ENCODE results near the gene CDH15.

The CDH15 gene

DNA sequence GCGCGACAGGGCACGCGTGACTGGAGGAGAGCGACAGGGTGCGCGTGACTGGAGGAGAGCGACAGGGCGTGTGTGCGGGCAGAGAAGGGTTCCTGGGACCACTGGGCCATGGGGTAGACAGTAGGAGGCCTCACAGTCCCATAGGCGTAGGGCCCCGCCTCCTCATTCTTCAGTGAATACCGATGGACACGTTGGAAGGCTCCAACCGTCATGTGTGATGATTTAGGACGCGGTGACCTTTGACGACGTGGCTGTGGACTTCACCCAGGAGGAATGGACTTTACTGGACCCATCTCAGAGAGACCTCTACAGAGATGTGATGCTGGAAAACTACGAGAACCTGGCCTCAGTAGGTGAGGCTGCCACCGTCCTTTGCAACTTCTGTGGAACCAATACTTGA lies 51.4 kb downstream of the CDH15 start:
- no peak overlapping the region for H3K4me3 ChIP-seq (ENCODE audit: low read depth, low read length)
- TF ChIP-seq, protein P1, sequence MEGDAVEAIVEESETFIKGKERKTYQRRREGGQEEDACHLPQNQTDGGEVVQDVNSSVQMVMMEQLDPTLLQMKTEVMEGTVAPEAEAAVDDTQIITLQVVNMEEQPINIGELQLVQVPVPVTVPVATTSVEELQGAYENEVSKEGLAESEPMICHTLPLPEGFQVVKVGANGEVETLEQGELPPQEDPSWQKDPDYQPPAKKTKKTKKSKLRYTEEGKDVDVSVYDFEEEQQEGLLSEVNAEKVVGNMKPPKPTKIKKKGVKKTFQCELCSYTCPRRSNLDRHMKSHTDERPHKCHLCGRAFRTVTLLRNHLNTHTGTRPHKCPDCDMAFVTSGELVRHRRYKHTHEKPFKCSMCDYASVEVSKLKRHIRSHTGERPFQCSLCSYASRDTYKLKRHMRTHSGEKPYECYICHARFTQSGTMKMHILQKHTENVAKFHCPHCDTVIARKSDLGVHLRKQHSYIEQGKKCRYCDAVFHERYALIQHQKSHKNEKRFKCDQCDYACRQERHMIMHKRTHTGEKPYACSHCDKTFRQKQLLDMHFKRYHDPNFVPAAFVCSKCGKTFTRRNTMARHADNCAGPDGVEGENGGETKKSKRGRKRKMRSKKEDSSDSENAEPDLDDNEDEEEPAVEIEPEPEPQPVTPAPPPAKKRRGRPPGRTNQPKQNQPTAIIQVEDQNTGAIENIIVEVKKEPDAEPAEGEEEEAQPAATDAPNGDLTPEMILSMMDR (IDR thresholded peaks at IDR 0.05; ENCODE audit: low read depth, low read length, missing control alignments), result no peak
- no peak for DNase-seq (ENCODE audit: low read depth)

DNA sequence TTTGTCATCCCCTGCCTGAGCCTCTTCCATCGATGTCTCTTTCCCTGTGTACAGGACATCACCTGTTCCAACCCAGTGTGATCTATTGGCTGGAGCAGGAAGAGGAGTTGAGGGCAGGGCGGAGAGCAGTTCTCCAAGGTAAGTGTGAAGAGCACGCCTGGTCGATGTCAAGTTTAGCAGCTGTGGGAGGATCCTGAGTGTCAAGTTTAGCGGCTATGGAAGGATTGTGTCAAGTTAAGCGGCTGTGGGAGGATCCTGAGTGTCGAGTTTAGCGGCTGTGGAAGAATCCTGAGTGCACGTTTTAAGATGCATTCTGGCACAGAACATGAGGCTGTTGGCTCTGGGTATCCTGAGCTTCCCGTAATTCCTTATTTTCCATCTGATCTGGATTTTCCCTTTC lies 53.1 kb downstream of the CDH15 start:
- TF ChIP-seq, protein P1 (IDR thresholded peaks at IDR 0.05; ENCODE audit: low read depth, low read length, missing control alignments), result no peak
- no peak for DNase-seq (ENCODE audit: low read depth)
- H3K4me3 ChIP-seq (ENCODE audit: low read depth, low read length), result no peak overlapping the region

DNA sequence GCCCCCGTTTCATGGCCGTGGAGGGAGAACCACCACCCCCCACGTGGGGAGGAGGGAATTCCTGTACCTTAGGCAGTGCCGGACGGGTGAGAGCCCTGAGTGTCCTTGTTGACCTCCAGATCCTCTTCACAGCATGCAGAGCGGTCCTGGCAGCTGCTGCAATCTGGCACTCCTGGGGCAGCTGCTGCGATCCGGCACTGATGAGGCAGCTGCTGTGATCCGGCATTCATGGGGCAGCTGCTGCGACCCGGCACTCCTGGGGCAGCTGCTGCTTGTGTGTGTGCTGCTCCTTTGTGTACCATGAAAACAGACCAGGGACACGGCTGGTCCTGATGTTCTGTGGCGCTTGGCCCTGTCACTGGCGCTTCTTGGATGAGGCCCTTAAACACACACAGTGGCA lies 58.7 kb downstream of the CDH15 start:
- TF ChIP-seq, protein P1 (IDR thresholded peaks at IDR 0.05; ENCODE audit: low read depth, low read length, missing control alignments), result no peak
- no peak overlapping the region for H3K4me3 ChIP-seq (ENCODE audit: low read depth, low read length)
- no peak for DNase-seq (ENCODE audit: low read depth)

DNA sequence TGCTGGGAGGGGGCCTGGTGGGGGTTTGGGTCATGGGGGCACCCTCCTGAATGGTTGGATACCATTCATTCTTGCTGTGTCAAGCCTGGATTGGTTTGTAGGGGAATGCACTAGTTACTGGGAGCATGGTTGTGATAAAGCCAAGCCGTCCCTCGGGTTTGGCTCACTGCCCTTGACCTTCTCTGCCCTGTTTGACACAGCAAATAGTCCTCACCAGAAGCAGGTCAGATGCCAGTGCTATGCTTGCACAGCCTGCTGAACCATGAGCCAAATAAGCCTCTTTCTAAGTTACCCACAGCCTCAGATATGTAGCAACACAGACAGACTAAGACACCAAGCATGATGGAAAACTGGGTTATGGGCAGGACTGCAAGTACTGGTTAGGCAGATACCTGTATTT lies 60.6 kb downstream of the CDH15 start:
- no peak for DNase-seq (ENCODE audit: low read depth)
- H3K4me3 ChIP-seq (ENCODE audit: low read depth, low read length), result no peak overlapping the region
- TF ChIP-seq, protein P1 (IDR thresholded peaks at IDR 0.05; ENCODE audit: low read depth, low read length, missing control alignments), result no peak

DNA sequence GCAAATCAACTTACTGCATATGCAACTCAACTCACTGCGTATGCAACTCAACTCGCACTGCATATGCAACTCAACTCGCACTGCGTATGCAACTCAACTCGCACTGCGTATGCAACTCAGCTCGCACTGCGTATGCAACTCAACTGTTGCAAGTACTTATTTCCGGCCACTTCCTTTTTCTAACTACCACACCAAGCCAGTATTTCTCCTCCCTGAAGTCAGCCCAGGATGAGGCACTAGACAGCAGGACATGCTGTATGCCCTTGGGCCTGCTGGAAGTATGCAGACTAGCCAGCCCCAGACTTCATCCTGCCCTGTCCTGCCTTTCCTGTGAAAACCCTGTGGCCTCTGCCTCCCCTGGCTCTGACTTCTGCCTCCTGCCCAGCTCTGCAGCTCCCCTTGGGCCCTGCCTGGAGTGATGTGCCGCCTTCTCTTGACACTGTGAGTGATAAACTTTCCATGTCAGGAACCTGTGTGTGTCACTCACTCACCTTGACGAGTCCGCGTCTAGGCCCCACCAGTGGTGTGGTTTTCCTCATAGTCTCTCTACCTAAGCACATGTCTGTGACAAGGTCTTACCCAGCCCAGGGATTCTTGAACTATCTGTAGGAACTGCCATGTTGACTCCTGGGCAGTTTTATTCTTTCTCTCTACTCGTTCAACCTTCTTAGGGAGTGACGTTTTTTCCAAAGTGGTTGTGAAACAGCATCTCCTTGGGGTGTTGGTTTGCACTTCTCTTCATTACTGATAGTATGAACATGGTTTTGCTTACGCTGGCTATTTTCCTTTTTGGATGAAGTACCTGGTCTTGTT lies 62.3 kb downstream of the CDH15 start:
- no peak overlapping the region for H3K4me3 ChIP-seq (ENCODE audit: low read depth, low read length)
- TF ChIP-seq, protein P1 (IDR thresholded peaks at IDR 0.05; ENCODE audit: low read depth, low read length, missing control alignments), result no peak
- no peak for DNase-seq (ENCODE audit: low read depth)

DNA sequence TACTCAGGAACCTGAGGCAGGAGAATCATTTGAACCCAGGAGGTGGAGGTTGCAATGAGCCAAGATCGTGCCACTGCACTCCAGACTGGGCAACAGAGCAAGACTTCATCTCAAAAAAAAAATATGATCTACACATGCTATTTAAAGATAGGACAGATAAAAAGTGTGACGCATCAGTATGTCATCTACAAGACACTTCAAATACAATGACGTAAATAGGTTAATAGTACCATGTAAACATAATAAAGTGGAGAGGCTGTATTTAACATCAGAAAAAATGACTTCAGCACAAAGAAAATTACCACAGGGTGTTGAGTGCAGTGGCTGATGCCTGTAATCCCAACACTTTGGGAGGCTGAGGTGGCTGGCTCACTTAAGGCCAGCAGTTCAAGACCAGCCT lies 66.2 kb downstream of the CDH15 start:
- no peak for DNase-seq (ENCODE audit: low read depth)
- H3K4me3 ChIP-seq (ENCODE audit: low read depth, low read length), result no peak overlapping the region
- TF ChIP-seq, protein P1 (IDR thresholded peaks at IDR 0.05; ENCODE audit: low read depth, low read length, missing control alignments), result no peak
